ENCODE measurements around the gene SLC26A4. TPM values are rescaled to one million over a fixed set of nuclear protein-coding genes. Genes with fewer than 3 reads are reported as not detected.

Gene SLC26A4
- total and polyA plus RNA-seq, 4 donors: 0.28 to 8.7 (median 3.7) TPM

GRCh38 chr7:107721286-107721685 lies 60.7 kb downstream of the SLC26A4 start:
- Histone ChIP-seq H3K9ac (ENCODE audit: insufficient read depth in 1 of 2, low read length in 2 of 2) (no peak overlapping the region), H3K36me3 (ENCODE audit: control insufficient read depth in 4 of 4, insufficient read depth in 4 of 4, low read length in 4 of 4) (no peaks in the 10 kb centered on the region), H3K4me3 (no peak overlapping the region), H3K9me3 (ENCODE audit: control insufficient read depth in 4 of 4, insufficient read depth in 3 of 4, low read length in 3 of 4) (no peaks in the 10 kb centered on the region), H3K27ac (ENCODE audit: low read depth in 1 of 2, low read length in 1 of 2) (no peak overlapping the region), H3K27me3 (ENCODE audit: control insufficient read depth in 3 of 3, insufficient read depth in 3 of 3, low read length in 2 of 3) (peaks cover 0 to 4% (median 2%) of the 10 kb centered on the region in 3 donors), H3K4me1 (ENCODE audit: control insufficient read depth in 5 of 5, insufficient read depth in 5 of 5, low read length in 5 of 5) (no peaks in the 10 kb centered on the region)
- ATAC-seq (ENCODE audit: insufficient read depth, low FRiP score): no peak
- no peak for TF ChIP-seq CTCF (IDR thresholded peaks at IDR 0.05; ENCODE audit: control extremely low read depth, extremely low read depth)
- peak in 1 of 3 donors; percentile 18 for DNase-seq
- WGBS, 2 donors: 52 to 58% methylated on average over 1 of the region's 1 CpG

- Histone ChIP-seq H3K9ac (ENCODE audit: insufficient read depth in 1 of 2, low read length in 2 of 2) (no peak overlapping the region), H3K27me3 (ENCODE audit: control insufficient read depth in 3 of 3, insufficient read depth in 3 of 3, low read length in 2 of 3) (peaks cover 0 to 10% (median 6%) of the 10 kb centered on the region in 3 donors), H3K4me1 (ENCODE audit: control insufficient read depth in 5 of 5, insufficient read depth in 5 of 5, low read length in 5 of 5) (no peaks in the 10 kb centered on the region), H3K9me3 (ENCODE audit: control insufficient read depth in 4 of 4, insufficient read depth in 3 of 4, low read length in 3 of 4) (no peaks in the 10 kb centered on the region), H3K36me3 (ENCODE audit: control insufficient read depth in 4 of 4, insufficient read depth in 4 of 4, low read length in 4 of 4) (no peaks in the 10 kb centered on the region), H3K27ac (ENCODE audit: low read depth in 1 of 2, low read length in 1 of 2) (no peak overlapping the region), H3K4me3 (no peak overlapping the region)
- DNase-seq: no peak
- 88 to 93% methylated on average over 2 of the region's 2 CpGs for WGBS, 2 donors
- no peak for TF ChIP-seq CTCF (IDR thresholded peaks at IDR 0.05; ENCODE audit: control extremely low read depth, extremely low read depth)
- no peak for ATAC-seq (ENCODE audit: insufficient read depth, low FRiP score)
Observed at GRCh38 chr7:107723255-107723654, 62.6 kb downstream of the SLC26A4 start.

GRCh38 chr7:107725138-107725740 lies 64.6 kb downstream of the SLC26A4 start:
- Histone ChIP-seq H3K36me3 (ENCODE audit: control insufficient read depth in 4 of 4, insufficient read depth in 4 of 4, low read length in 4 of 4) (no peaks in the 10 kb centered on the region), H3K9me3 (ENCODE audit: control insufficient read depth in 4 of 4, insufficient read depth in 3 of 4, low read length in 3 of 4) (no peaks in the 10 kb centered on the region), H3K27me3 (ENCODE audit: control insufficient read depth in 3 of 3, insufficient read depth in 3 of 3, low read length in 2 of 3) (peaks cover 0 to 11% (median 6%) of the 10 kb centered on the region in 3 donors), H3K27ac (ENCODE audit: low read depth in 1 of 2, low read length in 1 of 2) (no peak overlapping the region), H3K4me1 (ENCODE audit: control insufficient read depth in 5 of 5, insufficient read depth in 5 of 5, low read length in 5 of 5) (no peaks in the 10 kb centered on the region), H3K9ac (ENCODE audit: insufficient read depth in 1 of 2, low read length in 2 of 2) (no peak overlapping the region), H3K4me3 (no peak overlapping the region)
- 23 to 25% methylated on average over 4 of the region's 4 CpGs for WGBS, 2 donors
- no peak for ATAC-seq (ENCODE audit: insufficient read depth, low FRiP score)
- TF ChIP-seq CTCF (IDR thresholded peaks at IDR 0.05; ENCODE audit: control extremely low read depth, extremely low read depth): peak; percentile 52
- DNase-seq: peak; percentile 35 to 74 (median 62)
